Measurements from ENCODE around the gene TASL.
"Not testable (repeated sequence)": the region's sequence is repeated elsewhere in the genome, so short reads cannot be mapped to it uniquely, and the experiment has no call there.

The TASL gene

DNA sequence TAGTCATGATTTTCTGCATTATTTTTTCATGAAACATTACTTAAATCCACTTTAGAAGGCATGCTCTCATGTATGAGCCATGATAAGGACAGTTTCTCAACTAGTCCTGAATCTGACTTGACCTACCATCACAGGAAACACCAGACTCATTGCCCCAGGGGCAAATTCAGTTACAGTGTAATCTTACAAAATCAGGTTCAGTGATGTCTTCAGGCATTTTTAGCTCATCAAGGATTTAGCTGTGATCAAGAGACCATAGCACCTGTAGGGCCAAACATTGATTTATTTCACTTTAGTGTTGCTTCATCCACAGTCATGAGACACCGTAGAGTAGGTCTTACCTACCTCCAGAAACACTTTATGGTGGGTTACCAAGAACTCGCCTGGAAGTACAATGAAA lies 3.1 kb upstream of the TASL start:
- WGBS, 2 experiments = 83 to 95% methylated on average over 1 to 2 of the region's 2 CpGs
- Histone ChIP-seq H3K4me1 (ENCODE audit: control insufficient read depth, insufficient read depth, low read length) (no peaks in the 10 kb centered on the region), H3K27me3 (ENCODE audit: control insufficient read depth, insufficient read depth, low read length, poor library complexity, severe bottlenecking) (no peaks in the 10 kb centered on the region), H3K9me3 (ENCODE audit: control insufficient read depth, low read length) (no peaks in the 10 kb centered on the region), H3K36me3 (ENCODE audit: control insufficient read depth, insufficient read depth, low read length) (no peaks in the 10 kb centered on the region), H3K4me3 (ENCODE audit: insufficient read depth, low read depth, low read length) (no peak overlapping the region), H3K27ac (ENCODE audit: insufficient read depth, low read depth, low read length, poor library complexity, severe bottlenecking) (no peak overlapping the region)

GRCh38 chrX:30576881-30577280 lies 685 bp downstream of the TASL start:
- Histone ChIP-seq H3K36me3 (ENCODE audit: control insufficient read depth, insufficient read depth, low read length) (no peaks in the 10 kb centered on the region), H3K4me3 (ENCODE audit: insufficient read depth, low read depth, low read length) (no peak overlapping the region), H3K4me1 (ENCODE audit: control insufficient read depth, insufficient read depth, low read length) (no peaks in the 10 kb centered on the region), H3K9me3 (ENCODE audit: control insufficient read depth, low read length) (no peaks in the 10 kb centered on the region), H3K27ac (ENCODE audit: insufficient read depth, low read depth, low read length, poor library complexity, severe bottlenecking) (no peak overlapping the region), H3K27me3 (ENCODE audit: control insufficient read depth, insufficient read depth, low read length, poor library complexity, severe bottlenecking) (no peaks in the 10 kb centered on the region)
- WGBS, 2 experiments = 92 to 95% methylated on average over 8 of the region's 8 CpGs

GRCh38 chrX:30573125-30573524 lies 4.4 kb downstream of the TASL start:
- H3K4me1 ChIP-seq (ENCODE audit: control insufficient read depth, insufficient read depth, low read length) = no peaks in the 10 kb centered on the region
- no peaks in the 10 kb centered on the region for H3K9me3 ChIP-seq (ENCODE audit: control insufficient read depth, low read length)
- no peaks in the 10 kb centered on the region for H3K36me3 ChIP-seq (ENCODE audit: control insufficient read depth, insufficient read depth, low read length)
- H3K27me3 ChIP-seq (ENCODE audit: control insufficient read depth, insufficient read depth, low read length, poor library complexity, severe bottlenecking) = no peaks in the 10 kb centered on the region
- H3K27ac ChIP-seq (ENCODE audit: insufficient read depth, low read depth, low read length, poor library complexity, severe bottlenecking) = no peak overlapping the region
- no peak overlapping the region for H3K4me3 ChIP-seq (ENCODE audit: insufficient read depth, low read depth, low read length)
- WGBS, 2 experiments = 90 to 94% methylated on average over 2 to 3 of the region's 3 CpGs

- no peak overlapping the region for H3K4me3 ChIP-seq (ENCODE audit: insufficient read depth, low read depth, low read length)
- no peaks in the 10 kb centered on the region for H3K9me3 ChIP-seq (ENCODE audit: control insufficient read depth, low read length)
- WGBS, 2 experiments = 77 to 91% methylated on average over 2 to 3 of the region's 4 CpGs
- H3K36me3 ChIP-seq (ENCODE audit: control insufficient read depth, insufficient read depth, low read length) = no peaks in the 10 kb centered on the region
- H3K4me1 ChIP-seq (ENCODE audit: control insufficient read depth, insufficient read depth, low read length) = no peaks in the 10 kb centered on the region
- H3K27ac ChIP-seq (ENCODE audit: insufficient read depth, low read depth, low read length, poor library complexity, severe bottlenecking) = no peak overlapping the region
- H3K27me3 ChIP-seq (ENCODE audit: control insufficient read depth, insufficient read depth, low read length, poor library complexity, severe bottlenecking) = no peaks in the 10 kb centered on the region
These were observed 4.9 kb downstream of the TASL start for GRCh38 chrX:30572678-30573077.

GRCh38 chrX:30572004-30572403 lies 5.6 kb downstream of the TASL start:
- WGBS, 2 experiments = no CpG with 5 or more reads among the region's 1 CpG
- Histone ChIP-seq H3K9me3 (ENCODE audit: control insufficient read depth, low read length) (no peaks in the 10 kb centered on the region), H3K36me3 (ENCODE audit: control insufficient read depth, insufficient read depth, low read length) (no peaks in the 10 kb centered on the region), H3K27me3 (ENCODE audit: control insufficient read depth, insufficient read depth, low read length, poor library complexity, severe bottlenecking) (no peaks in the 10 kb centered on the region), H3K27ac (ENCODE audit: insufficient read depth, low read depth, low read length, poor library complexity, severe bottlenecking) (no peak overlapping the region), H3K4me3 (ENCODE audit: insufficient read depth, low read depth, low read length) (no peak overlapping the region), H3K4me1 (ENCODE audit: control insufficient read depth, insufficient read depth, low read length) (no peaks in the 10 kb centered on the region)

DNA sequence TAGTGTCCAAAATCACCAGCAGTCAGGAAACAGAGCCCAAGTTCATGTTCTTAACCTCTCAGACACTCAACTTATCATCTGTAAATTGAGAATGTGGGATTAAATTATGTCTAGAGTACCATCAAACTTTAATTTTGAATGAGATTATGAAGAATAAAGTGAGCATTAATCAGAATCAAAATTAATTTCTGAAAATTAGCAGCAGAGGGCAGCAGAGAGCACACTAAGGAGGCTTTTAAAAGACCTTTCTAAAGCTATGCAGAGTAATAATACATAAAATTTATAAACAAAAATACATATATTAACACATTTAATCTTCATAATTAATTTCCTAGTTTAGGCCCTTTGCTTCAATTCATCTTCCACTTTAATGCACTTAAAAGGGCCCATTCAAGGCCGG lies 7.1 kb downstream of the TASL start:
- H3K27ac ChIP-seq (ENCODE audit: insufficient read depth, low read depth, low read length, poor library complexity, severe bottlenecking) = no peak overlapping the region
- H3K4me1 ChIP-seq (ENCODE audit: control insufficient read depth, insufficient read depth, low read length) = no peaks in the 10 kb centered on the region
- H3K9me3 ChIP-seq (ENCODE audit: control insufficient read depth, low read length) = no peaks in the 10 kb centered on the region
- no peaks in the 10 kb centered on the region for H3K27me3 ChIP-seq (ENCODE audit: control insufficient read depth, insufficient read depth, low read length, poor library complexity, severe bottlenecking)
- H3K4me3 ChIP-seq (ENCODE audit: insufficient read depth, low read depth, low read length) = no peak overlapping the region
- WGBS, 2 experiments = 90% methylated on average over 1 of the region's 1 CpG; no CpG with 5 or more reads in 1 of the 2 experiments
- no peaks in the 10 kb centered on the region for H3K36me3 ChIP-seq (ENCODE audit: control insufficient read depth, insufficient read depth, low read length)

GRCh38 chrX:30568136-30568535 lies 9.4 kb downstream of the TASL start:
- H3K27ac ChIP-seq (ENCODE audit: insufficient read depth, low read depth, low read length, poor library complexity, severe bottlenecking) = no peak overlapping the region
- WGBS, 2 experiments = 93 to 95% methylated on average over 4 of the region's 4 CpGs

GRCh38 chrX:30563070-30563469 lies 14.5 kb downstream of the TASL start:
- H3K27me3 ChIP-seq (ENCODE audit: control insufficient read depth, insufficient read depth, low read length, poor library complexity, severe bottlenecking); H3K27ac ChIP-seq (ENCODE audit: insufficient read depth, low read depth, low read length, poor library complexity, severe bottlenecking); H3K9me3 ChIP-seq (ENCODE audit: control insufficient read depth, low read length); H3K4me1 ChIP-seq (ENCODE audit: control insufficient read depth, insufficient read depth, low read length); H3K36me3 ChIP-seq (ENCODE audit: control insufficient read depth, insufficient read depth, low read length); H3K4me3 ChIP-seq (ENCODE audit: insufficient read depth, low read depth, low read length): not testable (repeated sequence)
- WGBS, 2 experiments = 96 to 100% methylated on average over 2 to 5 of the region's 5 CpGs

More at GRCh38 chrX:30568136-30568535, 9.4 kb downstream of the TASL start:
- Histone ChIP-seq H3K9me3 (ENCODE audit: control insufficient read depth, low read length) (no peaks in the 10 kb centered on the region), H3K27me3 (ENCODE audit: control insufficient read depth, insufficient read depth, low read length, poor library complexity, severe bottlenecking) (no peaks in the 10 kb centered on the region), H3K4me3 (ENCODE audit: insufficient read depth, low read depth, low read length) (no peak overlapping the region), H3K36me3 (ENCODE audit: control insufficient read depth, insufficient read depth, low read length) (no peaks in the 10 kb centered on the region), H3K4me1 (ENCODE audit: control insufficient read depth, insufficient read depth, low read length) (no peaks in the 10 kb centered on the region)

DNA sequence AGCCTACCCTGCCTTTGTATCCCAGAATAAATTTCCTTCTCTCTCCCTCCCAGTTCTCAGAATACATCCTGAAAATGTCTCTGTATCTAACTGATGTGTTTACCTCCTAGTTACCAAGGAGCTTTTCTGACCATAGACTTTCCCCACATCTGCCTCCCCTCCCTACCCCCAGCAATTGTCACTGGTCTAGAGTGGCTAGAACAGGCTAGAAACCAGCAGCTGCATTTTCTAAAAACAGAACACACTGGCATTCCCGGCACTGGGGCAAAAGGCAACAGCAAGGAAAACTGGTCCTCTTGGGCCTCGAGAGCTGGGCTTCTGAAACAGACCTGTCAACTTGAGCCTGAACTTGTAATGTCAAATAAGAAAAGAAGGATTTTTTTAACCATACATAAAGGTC lies 16.4 kb downstream of the TASL start:
- H3K4me3 ChIP-seq (ENCODE audit: insufficient read depth, low read depth, low read length) = no peak overlapping the region
- H3K27ac ChIP-seq (ENCODE audit: insufficient read depth, low read depth, low read length, poor library complexity, severe bottlenecking) = no peak overlapping the region
- H3K9me3 ChIP-seq (ENCODE audit: control insufficient read depth, low read length) = no peaks in the 10 kb centered on the region
- H3K4me1 ChIP-seq (ENCODE audit: control insufficient read depth, insufficient read depth, low read length) = no peaks in the 10 kb centered on the region
- no peaks in the 10 kb centered on the region for H3K27me3 ChIP-seq (ENCODE audit: control insufficient read depth, insufficient read depth, low read length, poor library complexity, severe bottlenecking)
- 91 to 100% methylated on average over 2 of the region's 2 CpGs for WGBS, 2 experiments
- no peaks in the 10 kb centered on the region for H3K36me3 ChIP-seq (ENCODE audit: control insufficient read depth, insufficient read depth, low read length)

- Histone ChIP-seq H3K4me3 (ENCODE audit: insufficient read depth, low read depth, low read length) (no peak overlapping the region), H3K27ac (ENCODE audit: insufficient read depth, low read depth, low read length, poor library complexity, severe bottlenecking) (no peak overlapping the region), H3K36me3 (ENCODE audit: control insufficient read depth, insufficient read depth, low read length) (no peaks in the 10 kb centered on the region), H3K9me3 (ENCODE audit: control insufficient read depth, low read length) (no peaks in the 10 kb centered on the region), H3K4me1 (ENCODE audit: control insufficient read depth, insufficient read depth, low read length) (no peaks in the 10 kb centered on the region), H3K27me3 (ENCODE audit: control insufficient read depth, insufficient read depth, low read length, poor library complexity, severe bottlenecking) (no peaks in the 10 kb centered on the region)
- WGBS, 2 experiments = 90 to 94% methylated on average over 2 of the region's 2 CpGs
These were observed 39.3 kb downstream of the TASL start for GRCh38 chrX:30538271-30538670.

GRCh38 chrX:30533835-30534234 lies 43.7 kb downstream of the TASL start:
- H3K4me1 ChIP-seq (ENCODE audit: control insufficient read depth, insufficient read depth, low read length) = no peaks in the 10 kb centered on the region
- 90 to 94% methylated on average over 1 of the region's 1 CpG for WGBS, 2 experiments
- no peaks in the 10 kb centered on the region for H3K9me3 ChIP-seq (ENCODE audit: control insufficient read depth, low read length)
- H3K36me3 ChIP-seq (ENCODE audit: control insufficient read depth, insufficient read depth, low read length) = no peaks in the 10 kb centered on the region
- H3K27ac ChIP-seq (ENCODE audit: insufficient read depth, low read depth, low read length, poor library complexity, severe bottlenecking) = no peak overlapping the region
- no peak overlapping the region for H3K4me3 ChIP-seq (ENCODE audit: insufficient read depth, low read depth, low read length)
- no peaks in the 10 kb centered on the region for H3K27me3 ChIP-seq (ENCODE audit: control insufficient read depth, insufficient read depth, low read length, poor library complexity, severe bottlenecking)

All from ectodermal cell (in vitro differentiated cells).